Mesendoderm (in vitro differentiated cells): ENCODE results near the gene PWWP2A. TPM values are rescaled to one million over a fixed set of nuclear protein-coding genes. Genes with fewer than 3 reads are reported as not detected.

Source experiments
- DNase-seq: peaks from one replicate; pipeline ENCODE4 v3.0.0; 2013
- H2AK5ac ChIP-seq: 2 replicates; pipeline ENCODE4 v1.6.1; 2013; ENCODE audit warnings: low read length, inconsistent platforms
- H2BK120ac ChIP-seq: 2 replicates; pipeline ENCODE4 v1.6.1; 2013; ENCODE audit warnings: low read depth, mild to moderate bottlenecking, low read length, moderate library complexity, mixed read lengths
- H2BK15ac ChIP-seq: replicated peaks from 2 replicates; pipeline ENCODE4 v1.6.1; 2013; ENCODE audit warnings: low read depth, mild to moderate bottlenecking, moderate library complexity
- H2BK5ac ChIP-seq: 2 replicates; pipeline ENCODE4 v1.6.1; 2013; ENCODE audit warnings: low read length, inconsistent platforms
- H3K18ac ChIP-seq: 2 replicates; pipeline ENCODE4 v1.6.1; 2013; ENCODE audit warnings: mild to moderate bottlenecking, low read length, mixed read lengths
- H3K23ac ChIP-seq: one replicate; pipeline ENCODE4 v1.6.1; 2013; ENCODE audit warnings: low read length
- H3K27ac ChIP-seq: 2 replicates; pipeline ENCODE4 v1.5.1; 2013; ENCODE audit warnings: low read depth, mild to moderate bottlenecking, inconsistent platforms, low read length, moderate library complexity
- H3K27me3 ChIP-seq: 2 replicates; pipeline ENCODE4 v1.6.1; 2013; ENCODE audit warnings: low read length, control low read depth, mild to moderate bottlenecking, inconsistent platforms; ENCODE audit not compliant: insufficient read depth, poor library complexity
- H3K36me3 ChIP-seq: 2 replicates; pipeline ENCODE4 v1.6.1; 2013; ENCODE audit warnings: low read length, inconsistent platforms; ENCODE audit not compliant: control insufficient read depth, insufficient read depth
- H3K4ac ChIP-seq: one replicate; pipeline ENCODE4 v1.6.1; 2013; ENCODE audit warnings: low read depth, mild to moderate bottlenecking, low read length, moderate library complexity
- H3K4me1 ChIP-seq: 2 replicates; pipeline ENCODE4 v1.6.1; 2013; ENCODE audit warnings: low read depth, low read length, inconsistent platforms; ENCODE audit not compliant: control insufficient read depth
- H3K4me2 ChIP-seq: 2 replicates; pipeline ENCODE4 v1.6.1; 2013; ENCODE audit warnings: low read length
- H3K4me3 ChIP-seq: 2 replicates; pipeline ENCODE4 v1.5.1; 2013; ENCODE audit warnings: mild to moderate bottlenecking, low read length
- H3K56ac ChIP-seq: one replicate; pipeline ENCODE4 v1.6.1; 2013; ENCODE audit warnings: low read length
- H3K79me1 ChIP-seq: 2 replicates; pipeline ENCODE4 v1.6.1; 2013; ENCODE audit warnings: low read length, inconsistent platforms
- H3K79me2 ChIP-seq: 2 replicates; pipeline ENCODE4 v1.6.1; 2013; ENCODE audit warnings: mild to moderate bottlenecking, low read length; ENCODE audit not compliant: control insufficient read depth, insufficient read depth
- H3K9ac ChIP-seq: 2 replicates; pipeline ENCODE4 v1.6.1; 2013; ENCODE audit warnings: low read length, inconsistent platforms
- H4K5ac ChIP-seq: one replicate; pipeline ENCODE4 v1.6.1; 2013; ENCODE audit warnings: low read length
- H4K8ac ChIP-seq: one replicate; pipeline ENCODE4 v1.6.1; 2013; ENCODE audit warnings: low read depth, mild to moderate bottlenecking, control low read depth, low read length, moderate library complexity
- WGBS: extraction: QIAGEN DNeasy Blood & Tissue Kit; methylation state at CpG from one replicate; pipeline ENCODE4 v1.1.7; 2013; ENCODE audit warnings: low lambda C conversion rate, missing lambda C conversion rate; ENCODE audit not compliant: insufficient coverage; ENCODE audit errors: extremely low coverage; 5-methylcytosine and 5-hydroxymethylcytosine counted together
- polyA plus RNA-seq, 2 experiments: library from polyadenylated mRNA; stranded (reverse); fragments of 200-250 nt; gene quantifications; one replicate each; pipeline ENCODE4 v1.2.3, GENCODE V29; 2013

PWWP2A gene, protein sequence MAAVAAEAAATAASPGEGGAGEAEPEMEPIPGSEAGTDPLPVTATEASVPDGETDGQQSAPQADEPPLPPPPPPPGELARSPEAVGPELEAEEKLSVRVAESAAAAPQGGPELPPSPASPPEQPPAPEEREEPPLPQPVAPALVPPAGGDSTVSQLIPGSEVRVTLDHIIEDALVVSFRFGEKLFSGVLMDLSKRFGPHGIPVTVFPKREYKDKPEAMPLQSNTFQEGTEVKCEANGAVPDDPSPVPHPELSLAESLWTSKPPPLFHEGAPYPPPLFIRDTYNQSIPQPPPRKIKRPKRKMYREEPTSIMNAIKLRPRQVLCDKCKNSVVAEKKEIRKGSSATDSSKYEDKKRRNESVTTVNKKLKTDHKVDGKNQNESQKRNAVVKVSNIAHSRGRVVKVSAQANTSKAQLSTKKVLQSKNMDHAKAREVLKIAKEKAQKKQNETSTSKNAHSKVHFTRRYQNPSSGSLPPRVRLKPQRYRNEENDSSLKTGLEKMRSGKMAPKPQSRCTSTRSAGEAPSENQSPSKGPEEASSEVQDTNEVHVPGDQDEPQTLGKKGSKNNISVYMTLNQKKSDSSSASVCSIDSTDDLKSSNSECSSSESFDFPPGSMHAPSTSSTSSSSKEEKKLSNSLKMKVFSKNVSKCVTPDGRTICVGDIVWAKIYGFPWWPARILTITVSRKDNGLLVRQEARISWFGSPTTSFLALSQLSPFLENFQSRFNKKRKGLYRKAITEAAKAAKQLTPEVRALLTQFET
- polyA plus RNA-seq (2013, experiment 1 of 2) = 29.9 TPM
- 29.7 TPM for polyA plus RNA-seq (2013, experiment 2 of 2)

DNA sequence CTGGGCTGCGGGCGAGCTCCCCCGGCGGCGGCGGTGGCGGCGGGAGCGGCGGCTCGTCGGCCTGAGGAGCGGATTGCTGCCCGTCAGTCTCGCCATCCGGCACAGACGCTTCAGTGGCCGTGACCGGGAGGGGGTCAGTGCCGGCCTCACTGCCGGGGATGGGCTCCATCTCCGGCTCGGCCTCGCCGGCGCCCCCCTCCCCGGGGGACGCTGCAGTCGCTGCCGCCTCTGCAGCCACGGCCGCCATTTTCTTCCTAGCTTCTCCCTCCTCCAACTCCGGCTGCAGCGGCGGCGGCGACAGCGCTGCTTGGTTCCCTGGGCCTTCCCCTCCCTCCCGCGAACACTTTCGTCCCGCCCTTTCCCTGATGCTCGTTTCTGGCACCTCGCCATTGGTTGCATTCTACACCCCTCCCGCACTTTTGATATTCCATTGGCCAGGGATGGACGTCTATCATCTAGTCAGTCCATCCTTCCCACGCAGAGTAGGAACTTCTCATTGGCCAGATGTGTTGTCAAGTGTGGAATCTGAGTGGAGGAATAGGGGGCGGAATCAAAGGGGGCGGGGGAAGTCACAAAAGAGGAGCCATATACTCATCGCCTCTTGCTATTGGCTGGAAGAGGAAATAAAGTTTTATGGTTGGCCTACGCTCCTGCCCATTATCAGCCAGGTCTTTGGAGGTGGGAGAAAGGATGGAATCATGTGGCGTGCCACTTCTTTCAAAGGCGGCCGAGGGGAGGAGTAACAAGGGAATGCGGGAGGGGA lies at the start of gene PWWP2A:
PWWP2A (minus strand) TSS at position 309 of the 763 bp plus-strand sequence; CDS start at position 247, 62 bp downstream.
- H3K4ac ChIP-seq = peak within 1 kb of the TSS; percentile 87
- peak; percentile 100 for DNase-seq
- H4K5ac ChIP-seq = no peak within 1 kb of the TSS
- peak within 1 kb of the TSS; percentile 95 for H3K9ac ChIP-seq
- H3K18ac ChIP-seq = peak within 1 kb of the TSS; percentile 89
- H3K56ac ChIP-seq = peak within 1 kb of the TSS; percentile 95
- H3K36me3 ChIP-seq = no peaks in the 10 kb centered on the region
- no peaks in the 10 kb centered on the region for H3K4me1 ChIP-seq
- peak within 1 kb of the TSS; percentile 93 for H3K4me3 ChIP-seq
- no peak within 1 kb of the TSS for H2BK15ac ChIP-seq
- H4K8ac ChIP-seq = peak within 1 kb of the TSS; percentile 93
- H3K23ac ChIP-seq = peak within 1 kb of the TSS; percentile 89
- peak within 1 kb of the TSS; percentile 95 for H3K27ac ChIP-seq
- H3K79me2 ChIP-seq = peaks cover 12% of the 10 kb centered on the region
- H3K4me2 ChIP-seq = peak within 1 kb of the TSS; percentile 78
- no CpG with 5 or more reads among the region's 55 CpGs for WGBS
- H2BK120ac ChIP-seq = no peak within 1 kb of the TSS
- peak within 1 kb of the TSS; percentile 55 for H2BK5ac ChIP-seq
- no peaks in the 10 kb centered on the region for H3K27me3 ChIP-seq
- H2AK5ac ChIP-seq = no peak within 1 kb of the TSS
- H3K79me1 ChIP-seq = no peaks in the 10 kb centered on the region

DNA sequence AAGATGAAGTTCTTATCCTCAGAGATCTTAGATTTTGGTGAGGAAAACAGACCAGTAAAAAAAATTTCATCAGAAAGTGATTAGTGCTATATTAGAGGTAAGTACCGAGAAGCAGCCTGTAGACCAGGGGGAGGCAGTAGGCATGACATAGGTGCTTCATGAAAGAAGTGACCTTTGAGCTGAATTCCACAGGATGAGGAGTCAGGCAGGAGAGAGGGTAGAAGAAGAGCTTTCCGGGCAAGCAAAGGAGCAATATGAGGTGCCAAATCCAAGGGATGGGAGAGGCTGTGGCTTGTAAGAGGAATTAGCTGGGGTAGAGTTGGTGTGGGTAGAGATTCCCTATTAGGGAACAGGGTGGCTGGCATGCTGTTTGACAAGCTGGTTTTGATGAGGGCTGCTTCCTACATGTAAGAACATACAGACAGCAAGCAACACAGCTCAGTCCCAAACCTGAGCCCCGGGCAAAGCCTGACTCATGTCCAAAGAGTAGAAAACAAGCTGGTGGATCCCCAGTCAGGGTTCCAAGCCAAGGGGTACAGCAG lies 48.4 kb upstream of the PWWP2A start:
- Histone ChIP-seq H2BK15ac (no peak overlapping the region), H3K18ac (no peak overlapping the region), H3K27ac (no peak overlapping the region), H2BK120ac (no peak overlapping the region), H3K9ac (no peak overlapping the region), H3K56ac (no peak overlapping the region), H3K79me1 (no peaks in the 10 kb centered on the region), H3K4me1 (peaks cover 8% of the 10 kb centered on the region), H2AK5ac (no peak overlapping the region), H3K4me3 (no peak overlapping the region), H3K27me3 (no peaks in the 10 kb centered on the region), H3K79me2 (no peaks in the 10 kb centered on the region), H2BK5ac (no peak overlapping the region), H3K4me2 (no peak overlapping the region), H4K5ac (no peak overlapping the region), H4K8ac (no peak overlapping the region), H3K36me3 (no peaks in the 10 kb centered on the region), H3K23ac (no peak overlapping the region), H3K4ac (no peak overlapping the region)
- no CpG with 5 or more reads among the region's 3 CpGs for WGBS
- no peak for DNase-seq

DNA sequence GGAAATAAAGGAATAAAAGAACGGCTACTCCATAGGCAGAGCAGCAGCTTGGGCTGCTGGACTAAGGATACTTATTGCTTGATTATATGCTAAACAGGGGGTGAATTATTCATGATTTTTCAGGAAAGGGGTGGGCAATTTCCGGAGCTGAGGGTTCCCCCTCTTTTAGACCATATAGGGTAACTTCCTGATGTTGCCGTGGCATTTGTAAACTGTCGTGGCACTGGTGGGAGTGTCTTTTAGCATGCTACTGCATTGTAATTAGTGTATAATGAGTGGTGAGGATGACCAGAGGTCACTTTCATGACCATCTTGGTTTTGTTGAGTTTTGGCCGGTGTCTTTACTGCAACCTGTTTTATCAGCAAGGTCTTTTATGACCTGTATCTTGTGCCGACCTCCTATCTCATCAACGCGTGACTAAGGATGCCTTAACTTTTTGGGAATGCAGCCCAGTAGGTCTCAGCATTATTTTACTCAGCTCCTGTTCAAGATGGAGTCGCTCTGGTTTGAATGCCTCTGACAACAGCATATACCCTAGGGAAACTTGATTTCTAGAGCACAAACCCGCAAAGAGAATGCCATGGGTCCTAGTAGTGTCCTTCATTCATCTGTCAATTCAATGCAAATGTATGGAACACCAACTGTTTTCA lies 47.8 kb upstream of the PWWP2A start:
- Histone ChIP-seq H3K27me3 (no peaks in the 10 kb centered on the region), H3K4me2 (no peak overlapping the region), H3K79me1 (no peaks in the 10 kb centered on the region), H3K27ac (no peak overlapping the region), H2AK5ac (no peak overlapping the region), H3K4me3 (no peak overlapping the region), H2BK120ac (no peak overlapping the region), H2BK5ac (no peak overlapping the region), H4K8ac (no peak overlapping the region), H3K56ac (peak overlapping the region; percentile 61), H3K23ac (no peak overlapping the region), H3K79me2 (no peaks in the 10 kb centered on the region), H3K4me1 (peaks cover 8% of the 10 kb centered on the region), H4K5ac (no peak overlapping the region), H3K9ac (no peak overlapping the region), H3K36me3 (no peaks in the 10 kb centered on the region), H3K18ac (no peak overlapping the region), H2BK15ac (no peak overlapping the region), H3K4ac (no peak overlapping the region)
- no CpG with 5 or more reads among the region's 10 CpGs for WGBS
- DNase-seq = no peak

- Histone ChIP-seq H3K27ac (no peak overlapping the region), H3K18ac (peak overlapping the region; percentile 34), H2BK15ac (no peak overlapping the region), H2BK5ac (no peak overlapping the region), H3K79me2 (no peaks in the 10 kb centered on the region), H3K27me3 (no peaks in the 10 kb centered on the region), H3K23ac (no peak overlapping the region), H2BK120ac (no peak overlapping the region), H3K56ac (peak overlapping the region; percentile 61), H3K4me1 (peaks cover 8% of the 10 kb centered on the region), H3K4me3 (no peak overlapping the region), H4K5ac (no peak overlapping the region), H3K4me2 (no peak overlapping the region), H3K79me1 (no peaks in the 10 kb centered on the region), H3K9ac (no peak overlapping the region), H3K36me3 (no peaks in the 10 kb centered on the region), H2AK5ac (no peak overlapping the region), H3K4ac (no peak overlapping the region), H4K8ac (no peak overlapping the region)
- no CpG with 5 or more reads among the region's 5 CpGs for WGBS
- DNase-seq = peak; percentile 60
Measured at GRCh38 chr5:160166069-160166972, 47.1 kb upstream of the PWWP2A start.
